Cerebellar cortex (tissue), 1 donor: Measurements from ENCODE around the gene MAGT1.
"Not testable (repeated sequence)": the region's sequence is repeated elsewhere in the genome, so short reads cannot be mapped to it uniquely, and the experiment has no call there.

Source experiments
- DNase-seq: peaks from one replicate; pipeline ENCODE4 v3.0.0-alpha.2; 2015; ENCODE audit warnings: low spot score

Gene MAGT1

GRCh38 chrX:77831544-77831943 is 63.7 kb downstream of the MAGT1 start:
- DNase-seq, result not testable (repeated sequence)

- DNase-seq, result not testable (repeated sequence)
These were observed 73.2 kb downstream of the MAGT1 start for GRCh38 chrX:77821989-77822388.

GRCh38 chrX:77820091-77820727 is 75.0 kb downstream of the MAGT1 start:
- no peak for DNase-seq

- DNase-seq, result no peak
These were observed 81.0 kb downstream of the MAGT1 start for GRCh38 chrX:77814210-77814609.

GRCh38 chrX:77802201-77802600 is 93.0 kb downstream of the MAGT1 start:
- DNase-seq, result no peak

- no peak for DNase-seq
These were observed 100.1 kb downstream of the MAGT1 start for GRCh38 chrX:77795124-77795523.

- DNase-seq, result no peak
These were observed 101.3 kb downstream of the MAGT1 start for GRCh38 chrX:77793946-77794345.

- DNase-seq, result peak; percentile 28
These were observed 107.2 kb downstream of the MAGT1 start for GRCh38 chrX:77788050-77788449.

GRCh38 chrX:77786365-77786680 is 108.9 kb downstream of the MAGT1 start:
- no peak for DNase-seq

- DNase-seq, result peak; percentile 90
These were observed 109.5 kb downstream of the MAGT1 start, which contains the start of gene ATRX for GRCh38 chrX:77785486-77786364. TSS of gene ATRX (minus strand) at chrX:77786216. CDS start at chrX:77786001, 215 bp downstream.

- DNase-seq, result no peak
These were observed 115.5 kb downstream of the MAGT1 start for GRCh38 chrX:77779695-77780094.

- no peak for DNase-seq
These were observed 118.6 kb downstream of the MAGT1 start for GRCh38 chrX:77776659-77777058.
